Measurements from ENCODE around the gene TMEM60. TPM values are rescaled to one million over a fixed set of nuclear protein-coding genes. Genes with fewer than 3 reads are reported as not detected.

The TMEM60 gene
- total RNA-seq, 2 experiments from 2014 or later, result 15.4 to 15.9 TPM

GRCh38 chr7:77826300-77826699 is 28.1 kb upstream of the TMEM60 start:
- no peak overlapping the region for H3K4me3 Mint-ChIP-seq
- no peaks in the 10 kb centered on the region for H3K27me3 Mint-ChIP-seq
- H3K27ac Mint-ChIP-seq, result no peak overlapping the region
- peaks cover 10% of the 10 kb centered on the region for H3K4me1 Mint-ChIP-seq
- ATAC-seq (ENCODE audit: low read depth), result no peak
- H3K9me3 Mint-ChIP-seq, result peaks cover 21% of the 10 kb centered on the region
- DNase-seq, result no peak
- POLR2A ChIA-PET, result no interaction called here
- peaks cover 40% of the 10 kb centered on the region for H3K36me3 Mint-ChIP-seq

- peaks cover 31% of the 10 kb centered on the region for H3K9me3 Mint-ChIP-seq
- no peak overlapping the region for H3K27ac Mint-ChIP-seq
- no peak for DNase-seq
- POLR2A ChIA-PET, result no interaction called here
- peaks cover 44% of the 10 kb centered on the region for H3K36me3 Mint-ChIP-seq
- ATAC-seq (ENCODE audit: low read depth), result no peak
- no peaks in the 10 kb centered on the region for H3K27me3 Mint-ChIP-seq
- H3K4me1 Mint-ChIP-seq, result peaks cover 7% of the 10 kb centered on the region
- no peak overlapping the region for H3K4me3 Mint-ChIP-seq
Measured at GRCh38 chr7:77825131-77825530, 26.9 kb upstream of the TMEM60 start.

GRCh38 chr7:77824636-77825035 is 26.4 kb upstream of the TMEM60 start:
- Mint-ChIP-seq H3K36me3 (peaks cover 49% of the 10 kb centered on the region), H3K4me1 (peaks cover 7% of the 10 kb centered on the region), H3K4me3 (no peak overlapping the region), H3K27ac (no peak overlapping the region), H3K9me3 (peaks cover 33% of the 10 kb centered on the region), H3K27me3 (no peaks in the 10 kb centered on the region)
- ATAC-seq (ENCODE audit: low read depth) (no peak), DNase-seq (no peak)
- POLR2A ChIA-PET, result no interaction called here

- Mint-ChIP-seq H3K9me3 (peaks cover 37% of the 10 kb centered on the region), H3K4me3 (no peak overlapping the region), H3K27ac (no peak overlapping the region), H3K36me3 (peaks cover 56% of the 10 kb centered on the region), H3K27me3 (no peaks in the 10 kb centered on the region), H3K4me1 (peaks cover 7% of the 10 kb centered on the region)
- POLR2A ChIA-PET, result no interaction called here
- DNase-seq, result no peak
- ATAC-seq (ENCODE audit: low read depth), result no peak
Measured at GRCh38 chr7:77823787-77824186, 25.6 kb upstream of the TMEM60 start.

GRCh38 chr7:77822269-77822668 is 24.0 kb upstream of the TMEM60 start:
- Mint-ChIP-seq H3K9me3 (peaks cover 44% of the 10 kb centered on the region), H3K27ac (peak overlapping the region; percentile 3), H3K36me3 (peaks cover 67% of the 10 kb centered on the region), H3K4me3 (no peak overlapping the region), H3K27me3 (no peaks in the 10 kb centered on the region), H3K4me1 (peaks cover 4% of the 10 kb centered on the region)
- ATAC-seq (ENCODE audit: low read depth) (no peak), DNase-seq (no peak)
- POLR2A ChIA-PET, result no interaction called here

GRCh38 chr7:77820967-77821366 is 22.7 kb upstream of the TMEM60 start:
- ATAC-seq (ENCODE audit: low read depth), result no peak
- no peak overlapping the region for H3K27ac Mint-ChIP-seq
- no peak for DNase-seq
- peaks cover 2% of the 10 kb centered on the region for H3K4me1 Mint-ChIP-seq
- peaks cover 75% of the 10 kb centered on the region for H3K36me3 Mint-ChIP-seq
- no peak overlapping the region for H3K4me3 Mint-ChIP-seq
- peaks cover 50% of the 10 kb centered on the region for H3K9me3 Mint-ChIP-seq
- POLR2A ChIA-PET, result no interaction called here
- H3K27me3 Mint-ChIP-seq, result no peaks in the 10 kb centered on the region

- POLR2A ChIA-PET, result no interaction called here
- H3K4me1 Mint-ChIP-seq, result no peaks in the 10 kb centered on the region
- no peak for ATAC-seq (ENCODE audit: low read depth)
Measured at GRCh38 chr7:77819021-77819420, 20.8 kb upstream of the TMEM60 start.

GRCh38 chr7:77813180-77813579 is 14.9 kb upstream of the TMEM60 start:
- no peak for DNase-seq
- Mint-ChIP-seq H3K27me3 (no peaks in the 10 kb centered on the region), H3K9me3 (peaks cover 26% of the 10 kb centered on the region), H3K36me3 (peaks cover 42% of the 10 kb centered on the region), H3K27ac (no peak overlapping the region), H3K4me3 (no peak overlapping the region), H3K4me1 (peaks cover 11% of the 10 kb centered on the region)
- POLR2A ChIA-PET, result no interaction called here
- ATAC-seq (ENCODE audit: low read depth), result no peak

More at GRCh38 chr7:77819021-77819420, 20.8 kb upstream of the TMEM60 start:
- Mint-ChIP-seq H3K4me3 (no peak overlapping the region), H3K36me3 (peaks cover 76% of the 10 kb centered on the region), H3K9me3 (peaks cover 46% of the 10 kb centered on the region), H3K27ac (no peak overlapping the region), H3K27me3 (no peaks in the 10 kb centered on the region)
- no peak for DNase-seq

GRCh38 chr7:77812290-77812685 is 14.1 kb upstream of the TMEM60 start:
- no peak for ATAC-seq (ENCODE audit: low read depth)
- no peak overlapping the region for H3K4me3 Mint-ChIP-seq

GRCh38 chr7:77811516-77812289 is 13.5 kb upstream of the TMEM60 start:
- H3K9me3 Mint-ChIP-seq, result peaks cover 27% of the 10 kb centered on the region
- no peak for DNase-seq
- no peak overlapping the region for H3K27ac Mint-ChIP-seq
- no peak overlapping the region for H3K4me3 Mint-ChIP-seq
- ATAC-seq (ENCODE audit: low read depth), result no peak
- H3K36me3 Mint-ChIP-seq, result peaks cover 41% of the 10 kb centered on the region
- POLR2A ChIA-PET, result no interaction called here
- H3K4me1 Mint-ChIP-seq, result peaks cover 13% of the 10 kb centered on the region
- H3K27me3 Mint-ChIP-seq, result no peaks in the 10 kb centered on the region

More at GRCh38 chr7:77812290-77812685, 14.1 kb upstream of the TMEM60 start:
- no peak for DNase-seq
- no peaks in the 10 kb centered on the region for H3K27me3 Mint-ChIP-seq
- H3K36me3 Mint-ChIP-seq, result peaks cover 44% of the 10 kb centered on the region
- H3K27ac Mint-ChIP-seq, result no peak overlapping the region
- peaks cover 13% of the 10 kb centered on the region for H3K4me1 Mint-ChIP-seq
- peaks cover 29% of the 10 kb centered on the region for H3K9me3 Mint-ChIP-seq
- POLR2A ChIA-PET, result no interaction called here

GRCh38 chr7:77808517-77808916 is 10.3 kb upstream of the TMEM60 start:
- POLR2A ChIA-PET, result no interaction called here

GRCh38 chr7:77806425-77806824 is 8.2 kb upstream of the TMEM60 start:
- Mint-ChIP-seq H3K9me3 (peaks cover 30% of the 10 kb centered on the region), H3K4me1 (peaks cover 35% of the 10 kb centered on the region), H3K27me3 (no peaks in the 10 kb centered on the region), H3K36me3 (peaks cover 63% of the 10 kb centered on the region), H3K4me3 (no peak overlapping the region), H3K27ac (no peak overlapping the region)
- POLR2A ChIA-PET, result no interaction called here
- DNase-seq, result no peak
- ATAC-seq (ENCODE audit: low read depth), result no peak

More at GRCh38 chr7:77808517-77808916, 10.3 kb upstream of the TMEM60 start:
- peaks cover 36% of the 10 kb centered on the region for H3K9me3 Mint-ChIP-seq
- peaks cover 61% of the 10 kb centered on the region for H3K36me3 Mint-ChIP-seq
- H3K27ac Mint-ChIP-seq, result no peak overlapping the region
- H3K27me3 Mint-ChIP-seq, result no peaks in the 10 kb centered on the region
- peaks cover 30% of the 10 kb centered on the region for H3K4me1 Mint-ChIP-seq
- DNase-seq, result no peak
- no peak for ATAC-seq (ENCODE audit: low read depth)
- no peak overlapping the region for H3K4me3 Mint-ChIP-seq

GRCh38 chr7:77802557-77803405 is 4.5 kb upstream of the TMEM60 start:
- Mint-ChIP-seq H3K4me1 (peaks cover 46% of the 10 kb centered on the region), H3K27me3 (no peaks in the 10 kb centered on the region), H3K36me3 (peaks cover 51% of the 10 kb centered on the region), H3K27ac (peak overlapping the region; percentile 79), H3K4me3 (peak overlapping the region; percentile 75), H3K9me3 (peaks cover 23% of the 10 kb centered on the region)
- POLR2A ChIA-PET, result no interaction called here
- ATAC-seq (ENCODE audit: low read depth), result no peak
- DNase-seq, result no peak

- peak overlapping the region; percentile 94 for H3K4me3 Mint-ChIP-seq
- H3K36me3 Mint-ChIP-seq, result peaks cover 33% of the 10 kb centered on the region
- no peak for ATAC-seq (ENCODE audit: low read depth)
- H3K9me3 Mint-ChIP-seq, result peaks cover 9% of the 10 kb centered on the region
- H3K27me3 Mint-ChIP-seq, result no peaks in the 10 kb centered on the region
- peaks cover 59% of the 10 kb centered on the region for H3K4me1 Mint-ChIP-seq
- no peak overlapping the region for H3K27ac Mint-ChIP-seq
- POLR2A ChIA-PET, result no interaction called here
- DNase-seq, result no peak
Measured at GRCh38 chr7:77800730-77801129, 2.5 kb upstream of the TMEM60 start.

All from activated naive CD8-positive, alpha-beta T cell treated with anti-CD3 and anti-CD28 coated beads, Interleukin-2, amount 10 ng/mL, durations not matched to agents 7 days and 5 days (primary cell).